Mucosa of stomach (tissue), 1 donor: ENCODE results near the gene RBMY1F.
"Not testable (repeated sequence)": the region's sequence is repeated elsewhere in the genome, so short reads cannot be mapped to it uniquely, and the experiment has no call there.

Experiments
- H3K27me3 ChIP-seq: one replicate; pipeline ENCODE4 v1.7.0; 2013; ENCODE audit warnings: mild to moderate bottlenecking, low read length; ENCODE audit not compliant: control insufficient read depth, insufficient read depth
- H3K36me3 ChIP-seq: one replicate; pipeline ENCODE4 v1.7.0; 2013; ENCODE audit warnings: low read length; ENCODE audit not compliant: control insufficient read depth, insufficient read depth
- H3K4me1 ChIP-seq: one replicate; pipeline ENCODE4 v1.7.0; 2013; ENCODE audit warnings: mild to moderate bottlenecking, low read length; ENCODE audit not compliant: control insufficient read depth, insufficient read depth
- H3K4me3 ChIP-seq: one replicate; pipeline ENCODE4 v1.7.0; 2013; ENCODE audit warnings: low read length
- H3K9ac ChIP-seq: one replicate; pipeline ENCODE4 v1.7.0; 2013; ENCODE audit warnings: mild to moderate bottlenecking, low read length, moderate library complexity
- H3K9me3 ChIP-seq: one replicate; pipeline ENCODE4 v1.7.0; 2013; ENCODE audit warnings: mild to moderate bottlenecking, low read length, moderate library complexity; ENCODE audit not compliant: control insufficient read depth
- donor health status: Pancreatic carcinoma.

Gene RBMY1F

DNA sequence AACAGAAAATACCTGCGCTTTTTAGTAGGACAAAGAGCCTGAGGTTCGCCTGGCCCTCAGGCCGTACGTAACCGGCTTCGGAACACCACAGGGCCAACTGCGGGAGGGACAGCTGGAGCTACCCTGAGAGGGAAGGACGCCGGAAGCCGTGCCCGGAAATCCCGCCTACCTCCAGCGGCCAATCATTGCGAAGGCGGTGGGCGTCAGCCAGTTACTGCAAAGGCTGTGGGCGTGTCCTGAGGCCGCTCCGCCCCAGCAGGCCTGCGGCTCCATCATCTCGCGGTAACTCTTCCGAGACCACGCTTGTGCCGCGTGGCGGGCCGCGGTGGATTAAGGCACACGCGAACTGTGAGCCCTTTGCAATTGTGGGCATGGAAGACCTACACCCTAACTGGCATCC is at the start of gene RBMY1F:
Gene RBMY1F (minus strand): TSS at position 101 of the 400 bp plus-strand sequence. CDS start 1,954 bp downstream, outside the sequence.
- H3K36me3 ChIP-seq, H3K9me3 ChIP-seq, H3K27me3 ChIP-seq, H3K9ac ChIP-seq, H3K4me1 ChIP-seq, H3K4me3 ChIP-seq: not testable (repeated sequence)

- not testable (repeated sequence) for H3K27me3 ChIP-seq, H3K9me3 ChIP-seq, H3K9ac ChIP-seq, H3K4me3 ChIP-seq, H3K36me3 ChIP-seq, H3K4me1 ChIP-seq
Measured at GRCh38 chrY:22151144-22151543, 31.6 kb downstream of the RBMY1F start.

DNA sequence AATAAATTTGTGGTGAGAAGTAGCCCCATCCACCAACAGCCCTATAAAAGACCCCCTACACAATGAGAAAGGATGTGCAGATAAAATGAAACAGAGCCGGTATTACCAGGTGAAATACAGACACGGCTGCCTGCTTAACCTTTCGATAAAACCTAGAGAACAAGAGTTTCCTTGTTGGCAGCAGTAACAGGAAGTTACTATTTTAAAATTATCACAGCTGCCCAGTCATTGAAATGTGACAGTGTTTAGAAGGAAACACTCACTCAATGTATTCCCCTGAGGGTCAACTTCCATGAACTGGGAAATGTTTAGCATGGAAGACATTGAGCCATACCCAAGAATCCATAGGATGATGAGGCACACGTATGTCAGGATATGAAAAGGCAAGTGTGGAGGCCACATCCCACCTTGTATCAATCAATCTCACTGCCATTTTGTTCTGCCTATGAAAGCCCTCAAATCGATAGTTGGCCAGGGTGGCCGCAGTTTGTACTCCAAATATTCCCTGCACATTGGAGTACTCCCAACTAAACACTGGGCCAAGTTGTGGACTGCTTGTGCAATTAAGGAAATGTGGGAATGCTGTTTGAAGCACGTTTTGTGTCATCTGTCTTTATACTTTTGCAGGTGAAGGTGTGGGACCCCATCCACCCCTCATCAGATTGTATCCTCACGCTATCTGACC is 41.6 kb downstream of the RBMY1F start:
- not testable (repeated sequence) for H3K4me1 ChIP-seq, H3K9ac ChIP-seq, H3K9me3 ChIP-seq, H3K4me3 ChIP-seq, H3K27me3 ChIP-seq, H3K36me3 ChIP-seq

DNA sequence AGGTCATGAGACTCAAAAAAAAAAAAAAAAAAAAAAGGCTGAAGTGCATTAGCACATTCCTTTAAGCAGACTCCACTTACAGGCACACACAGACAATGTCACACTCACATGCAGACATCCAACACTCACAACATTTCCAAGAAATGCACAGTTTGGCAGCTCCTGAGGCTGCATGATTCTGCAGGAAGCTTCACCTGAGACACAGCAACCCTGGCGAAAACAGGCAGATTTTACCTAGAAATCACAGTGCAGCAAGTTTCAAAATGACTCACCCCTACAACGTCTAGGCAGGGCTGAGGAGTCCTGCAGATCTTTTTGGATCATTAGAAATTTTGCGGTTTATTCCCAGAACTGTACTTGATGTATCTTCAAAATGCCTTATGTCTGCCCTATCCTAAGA is 48.0 kb downstream of the RBMY1F start:
- H3K4me3 ChIP-seq, H3K36me3 ChIP-seq, H3K27me3 ChIP-seq, H3K9me3 ChIP-seq, H3K4me1 ChIP-seq, H3K9ac ChIP-seq: not testable (repeated sequence)

DNA sequence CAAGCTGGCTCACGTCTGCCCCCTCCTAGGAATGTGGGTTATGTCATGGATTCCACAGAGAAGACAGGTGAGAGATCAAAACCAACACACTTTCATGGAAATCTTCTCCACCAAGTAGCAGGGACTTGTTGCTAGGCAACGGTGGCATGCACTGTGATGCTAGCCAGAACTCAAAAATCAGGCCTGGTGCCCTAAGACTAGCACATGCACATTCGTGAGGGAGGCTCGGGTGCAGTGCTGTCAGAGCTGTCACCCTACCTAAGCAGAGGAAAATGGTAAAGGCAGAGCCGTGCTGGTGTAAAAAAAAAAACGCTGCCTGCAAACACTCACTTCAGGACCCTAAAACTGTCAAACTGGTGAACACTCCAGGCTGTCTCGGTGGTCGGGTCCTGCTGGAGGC is 52.2 kb downstream of the RBMY1F start:
- H3K36me3 ChIP-seq, H3K4me1 ChIP-seq: not testable (repeated sequence)

More for the DNA sequence above, 52.2 kb downstream of the RBMY1F start:
- H3K9ac ChIP-seq, H3K9me3 ChIP-seq, H3K4me3 ChIP-seq, H3K27me3 ChIP-seq: not testable (repeated sequence)
